OCI-LY7 (cell line): Measurements from ENCODE around the gene CD93. TPM values are rescaled to one million over a fixed set of nuclear protein-coding genes. Genes with fewer than 3 reads are reported as not detected.

ENCODE experiments used
- BruUV-seq: library from RNA; stranded (reverse); fragments of 400-500 nt; replicated peaks from 2 replicates; lab custom pipeline; 2021; lab: Mats Ljungman, UMichigan
- CTCF ChIA-PET: fragments of 300-600 bp; sonication (Branson Sonifier 250); formaldehyde crosslinking; loops from one replicate; lab custom pipeline; 2022; ENCODE audit warnings: antibody characterized with exemption; ENCODE audit not compliant: unreplicated experiment; lab: Charles Lee
- POLR2A ChIA-PET: fragments of 300-600 bp; sonication (Branson Sonifier 250); formaldehyde crosslinking; loops from one replicate; lab custom pipeline; 2022; ENCODE audit warnings: antibody characterized with exemption; lab: Charles Lee
- DNase-seq: peaks from one replicate; pipeline ENCODE4 v3.0.0-alpha.2; 2015; ENCODE audit warnings: low spot score
- H2AFZ ChIP-seq: fragments of 200-600 bp; sonication (generic), shearing (Covaris generic); 2 replicates; pipeline ENCODE4 v1.6.1; 2014; ENCODE audit warnings: mild to moderate bottlenecking, antibody characterized with exemption, low read length, moderate library complexity
- H3K27ac ChIP-seq: fragments of 200-600 bp; sonication (generic); 2 replicates; pipeline ENCODE4 v1.5.1; 2014; ENCODE audit warnings: mixed run types, low read depth, mild to moderate bottlenecking, moderate library complexity, low read length, inconsistent platforms; ENCODE audit not compliant: poor library complexity, severe bottlenecking
- H3K36me3 ChIP-seq: fragments of 200-600 bp; sonication (generic); 2 replicates; pipeline ENCODE4 v1.6.1; 2014; ENCODE audit warnings: mild to moderate bottlenecking, antibody characterized with exemption, low read length, moderate library complexity, mixed read lengths; ENCODE audit not compliant: insufficient read depth
- H3K4me1 ChIP-seq: fragments of 200-600 bp; sonication (generic); 2 replicates; pipeline ENCODE4 v1.5.1; 2014; ENCODE audit warnings: mild to moderate bottlenecking, low read length; ENCODE audit not compliant: insufficient read depth, poor library complexity, severe bottlenecking
- H3K4me2 ChIP-seq: fragments of 200-600 bp; sonication (generic); 2 replicates; pipeline ENCODE4 v1.6.1; 2014; ENCODE audit warnings: mild to moderate bottlenecking, low read length
- H3K4me3 ChIP-seq: fragments of 200-600 bp; sonication (generic); 2 replicates; pipeline ENCODE4 v1.5.1; 2014; ENCODE audit warnings: mild to moderate bottlenecking, low read depth, low read length; ENCODE audit not compliant: poor library complexity, severe bottlenecking
- H3K79me2 ChIP-seq: fragments of 200-600 bp; sonication (generic); 2 replicates; pipeline ENCODE4 v1.6.1; 2016; ENCODE audit warnings: low read depth, mild to moderate bottlenecking, low read length, moderate library complexity, mixed read lengths; ENCODE audit not compliant: insufficient read depth
- H3K9me2 ChIP-seq: fragments of 200-600 bp; sonication (generic); 2 replicates; pipeline ENCODE4 v1.6.1; 2016; ENCODE audit warnings: mild to moderate bottlenecking, low read length, mixed read lengths; ENCODE audit not compliant: insufficient read depth
- H3K9me3 ChIP-seq: fragments of 200-600 bp; sonication (generic); 2 replicates; pipeline ENCODE4 v1.6.1; 2014; ENCODE audit warnings: mild to moderate bottlenecking, mixed run types, low read length, mixed read lengths
- H4K20me1 ChIP-seq: fragments of 200-600 bp; sonication (generic); 2 replicates; pipeline ENCODE4 v1.6.1; 2014; ENCODE audit warnings: mild to moderate bottlenecking, antibody characterized with exemption, low read length, moderate library complexity, mixed read lengths; ENCODE audit not compliant: insufficient read depth
- CTCF ChIP-seq: fragments of 200-600 bp; sonication (generic); conservative IDR thresholded peaks from 2 replicates; pipeline ENCODE4 v1.5.1; 2014; ENCODE audit warnings: mild to moderate bottlenecking, antibody characterized with exemption, low read length, moderate library complexity, mixed read lengths
- EZH2phosphoT487 ChIP-seq: fragments of 200-600 bp; sonication (generic); IDR thresholded peaks from 2 replicates; pipeline ENCODE4 v1.6.1; 2018; ENCODE audit warnings: low read depth, borderline replicate concordance, mild to moderate bottlenecking, mixed run types, antibody characterized with exemption, low read length, moderate library complexity, mixed read lengths
- intact Hi-C: fragments of 100-400 bp; cut with micrococcal nuclease; formaldehyde crosslinking; loops from one replicate; pipeline ENCODE4 v1.10.0; 2022; ENCODE audit not compliant: unreplicated experiment
- total RNA-seq, 2 experiments: library from RNA; depleted of rRNA in 1 of 2; stranded (reverse); fragments of >200 nt in 1 of 2; shearing (Covaris generic) in 1 of 2; gene quantifications; 2 replicates each; pipeline ENCODE4 v1.2.3, GENCODE V29; 2014 to 2022

CD93 gene
- total RNA-seq, 2 experiments from 2014 or later = not detected

- Histone ChIP-seq H2AFZ (no peak overlapping the region), H4K20me1 (no peaks in the 10 kb centered on the region), H3K9me3 (no peaks in the 10 kb centered on the region), H3K9me2 (no peaks in the 10 kb centered on the region), H3K27ac (no peak overlapping the region), H3K4me2 (no peak overlapping the region), H3K36me3 (no peaks in the 10 kb centered on the region), H3K4me1 (no peaks in the 10 kb centered on the region), H3K79me2 (no peaks in the 10 kb centered on the region), H3K4me3 (no peak overlapping the region)
- no peak for TF ChIP-seq EZH2phosphoT487
- TF ChIP-seq CTCF = no peak
- ChIA-PET POLR2A (no interaction called here), CTCF (no interaction called here)
- intact Hi-C loops = no loop called here
- BruUV-seq = no TSS peak
- DNase-seq = no peak
Measured at GRCh38 chr20:23132930-23133559, 46.9 kb upstream of the CD93 start.

GRCh38 chr20:23132293-23132929 is 46.3 kb upstream of the CD93 start:
- CTCF ChIA-PET = no interaction called here
- Histone ChIP-seq H2AFZ (no peak overlapping the region), H3K27ac (no peak overlapping the region), H3K4me2 (no peak overlapping the region), H3K36me3 (no peaks in the 10 kb centered on the region), H3K4me1 (no peaks in the 10 kb centered on the region), H3K4me3 (no peak overlapping the region), H3K9me2 (no peaks in the 10 kb centered on the region), H3K79me2 (no peaks in the 10 kb centered on the region), H4K20me1 (no peaks in the 10 kb centered on the region), H3K9me3 (no peaks in the 10 kb centered on the region)
- no TSS peak for BruUV-seq
- DNase-seq = no peak
- intact Hi-C loops = no loop called here
- POLR2A ChIA-PET = interaction anchor here (0.6 kb wide), 1 partner anchor 167 kb away, joined by 3 read pairs; no protein-coding TSS in a partner anchor
- TF ChIP-seq CTCF (no peak), EZH2phosphoT487 (no peak)

- Histone ChIP-seq H3K4me2 (no peak overlapping the region), H3K36me3 (no peaks in the 10 kb centered on the region), H3K27ac (no peak overlapping the region), H3K4me1 (no peaks in the 10 kb centered on the region), H3K4me3 (no peak overlapping the region), H3K79me2 (no peaks in the 10 kb centered on the region), H2AFZ (no peak overlapping the region), H3K9me2 (no peaks in the 10 kb centered on the region), H4K20me1 (no peaks in the 10 kb centered on the region), H3K9me3 (no peaks in the 10 kb centered on the region)
- POLR2A ChIA-PET = interaction anchor here (0.5 kb wide), 1 partner anchor 1938 kb away, joined by 3 read pairs; no protein-coding TSS in a partner anchor
- TF ChIP-seq EZH2phosphoT487 (no peak), CTCF (no peak)
- no TSS peak for BruUV-seq
- CTCF ChIA-PET = no interaction called here
- intact Hi-C loops = no loop called here
- DNase-seq = no peak
Measured at GRCh38 chr20:23131766-23132165, 45.6 kb upstream of the CD93 start.
